ENCODE results near the gene PCAT7. TPM values are rescaled to one million over a fixed set of nuclear protein-coding genes. Genes with fewer than 3 reads are reported as not detected.

The PCAT7 gene
- total and polyA plus RNA-seq, 9 donors, result 0.04 to 0.05 TPM; not detected in 7

- no peak overlapping the region for H3K4me3 ChIP-seq
- intact Hi-C loops (cut with DNase I), result no loop called here
- no peak overlapping the region for H3K27ac ChIP-seq
- DNase-seq, result no peak
- WGBS, 3 donors, result 63 to 72% (median 64%) methylated on average over 10 of the region's 10 CpGs
- peaks cover 2% of the 10 kb centered on the region for H3K4me1 ChIP-seq (ENCODE audit: insufficient read depth)
- no peaks in the 10 kb centered on the region for H3K36me3 ChIP-seq
- TF ChIP-seq POLR2A (IDR thresholded peaks at IDR 0.05) (no peak), EP300 (IDR thresholded peaks at IDR 0.05) (no peak), CTCF (IDR thresholded peaks at IDR 0.05) (no peak)
- no peaks in the 10 kb centered on the region for H3K9me3 ChIP-seq
- H3K27me3 ChIP-seq, result no peaks in the 10 kb centered on the region
Observed at GRCh38 chr9:94600715-94601114, 45.8 kb downstream of the PCAT7 start.

GRCh38 chr9:94602666-94603065 is 47.8 kb downstream of the PCAT7 start:
- WGBS, 3 donors, result 75 to 81% (median 80%) methylated on average over 6 of the region's 6 CpGs
- no peaks in the 10 kb centered on the region for H3K27me3 ChIP-seq
- H3K36me3 ChIP-seq, result no peaks in the 10 kb centered on the region
- peaks cover 2% of the 10 kb centered on the region for H3K4me1 ChIP-seq (ENCODE audit: insufficient read depth)
- no peak for TF ChIP-seq CTCF (IDR thresholded peaks at IDR 0.05)
- no peak for TF ChIP-seq POLR2A (IDR thresholded peaks at IDR 0.05)
- TF ChIP-seq EP300 (IDR thresholded peaks at IDR 0.05), result no peak
- H3K9me3 ChIP-seq, result no peaks in the 10 kb centered on the region
- intact Hi-C loops (cut with DNase I), result no loop called here
- DNase-seq, result no peak
- H3K4me3 ChIP-seq, result no peak overlapping the region
- no peak overlapping the region for H3K27ac ChIP-seq

GRCh38 chr9:94603259-94604160 is 48.6 kb downstream of the PCAT7 start:
- DNase-seq, result peak; percentile 29 to 63 (median 38)

More at GRCh38 chr9:94603259-94604160, 48.6 kb downstream of the PCAT7 start:
- Histone ChIP-seq H3K4me3 (no peak overlapping the region), H3K36me3 (no peaks in the 10 kb centered on the region), H3K9me3 (no peaks in the 10 kb centered on the region), H3K27ac (no peak overlapping the region), H3K4me1 (ENCODE audit: insufficient read depth) (peaks cover 2% of the 10 kb centered on the region), H3K27me3 (no peaks in the 10 kb centered on the region)
- 11 to 12% (median 11%) methylated on average over 21 of the region's 21 CpGs for WGBS, 3 donors
- intact Hi-C loops (cut with DNase I), result no loop called here
- TF ChIP-seq CTCF (IDR thresholded peaks at IDR 0.05) (no peak), POLR2A (IDR thresholded peaks at IDR 0.05) (no peak), EP300 (IDR thresholded peaks at IDR 0.05) (no peak)

All from ovary (tissue), 9 donors.